ENCODE results near the gene C1orf146. TPM values are rescaled to one million over a fixed set of nuclear protein-coding genes. Genes with fewer than 3 reads are reported as not detected.

The C1orf146 gene
- total RNA-seq, 1 donor, result not detected

DNA sequence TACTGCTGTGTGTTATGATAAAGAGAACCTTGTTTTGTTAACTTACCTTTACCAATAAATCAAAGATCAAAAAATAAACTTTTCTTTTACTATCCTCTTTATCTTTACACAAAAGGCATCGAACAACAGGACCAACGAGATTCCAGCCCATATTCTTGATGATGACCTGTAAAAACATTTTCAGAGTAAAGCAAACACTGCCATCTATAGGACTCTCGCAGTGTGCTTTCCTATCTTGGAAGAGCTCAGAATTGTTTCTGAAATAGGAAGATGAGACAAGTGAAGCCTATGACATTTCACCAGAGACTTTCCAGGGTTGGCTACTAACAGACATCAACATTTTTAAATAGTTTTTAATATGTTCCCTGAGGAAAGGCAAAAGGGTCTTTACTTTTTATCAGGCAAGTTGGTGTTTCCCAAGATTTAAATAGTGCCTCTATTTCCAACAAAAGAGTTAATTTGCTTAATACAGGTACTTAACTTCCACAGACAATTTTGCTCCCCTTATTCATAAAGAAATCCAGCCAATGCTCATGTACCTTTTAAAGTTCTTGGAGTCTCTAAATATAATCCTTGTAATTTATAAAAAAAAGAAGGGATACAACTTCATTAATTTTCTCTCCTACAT, 73.8 kb downstream of the C1orf146 start:
- TF ChIP-seq, protein P1, sequence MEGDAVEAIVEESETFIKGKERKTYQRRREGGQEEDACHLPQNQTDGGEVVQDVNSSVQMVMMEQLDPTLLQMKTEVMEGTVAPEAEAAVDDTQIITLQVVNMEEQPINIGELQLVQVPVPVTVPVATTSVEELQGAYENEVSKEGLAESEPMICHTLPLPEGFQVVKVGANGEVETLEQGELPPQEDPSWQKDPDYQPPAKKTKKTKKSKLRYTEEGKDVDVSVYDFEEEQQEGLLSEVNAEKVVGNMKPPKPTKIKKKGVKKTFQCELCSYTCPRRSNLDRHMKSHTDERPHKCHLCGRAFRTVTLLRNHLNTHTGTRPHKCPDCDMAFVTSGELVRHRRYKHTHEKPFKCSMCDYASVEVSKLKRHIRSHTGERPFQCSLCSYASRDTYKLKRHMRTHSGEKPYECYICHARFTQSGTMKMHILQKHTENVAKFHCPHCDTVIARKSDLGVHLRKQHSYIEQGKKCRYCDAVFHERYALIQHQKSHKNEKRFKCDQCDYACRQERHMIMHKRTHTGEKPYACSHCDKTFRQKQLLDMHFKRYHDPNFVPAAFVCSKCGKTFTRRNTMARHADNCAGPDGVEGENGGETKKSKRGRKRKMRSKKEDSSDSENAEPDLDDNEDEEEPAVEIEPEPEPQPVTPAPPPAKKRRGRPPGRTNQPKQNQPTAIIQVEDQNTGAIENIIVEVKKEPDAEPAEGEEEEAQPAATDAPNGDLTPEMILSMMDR (IDR thresholded peaks at IDR 0.05; ENCODE audit: insufficient read depth, low read depth, low read length), result peak; percentile 82
- no peak overlapping the region for H3K4me3 ChIP-seq (ENCODE audit: low read depth, low read length)
- DNase-seq (ENCODE audit: low read depth), result peak; percentile 72

Other genes with a start within 250 kb of the C1orf146 start
- 0.43 and 1.9 TPM in 2 replicates for gene EPHX4, start 187.9 kb upstream of the C1orf146 start, total RNA-seq
- 0.32 and 0.43 TPM in 2 replicates for gene SETSIP, start 142.5 kb upstream of the C1orf146 start, total RNA-seq
- gene BTBD8, start 137.6 kb upstream of the C1orf146 start, total RNA-seq, result 2.3 and 4.3 TPM in 2 replicates
- 10.3 and 16.4 TPM in 2 replicates for gene GLMN, start 81.1 kb downstream of the C1orf146 start, total RNA-seq
- 5.5 and 9.9 TPM in 2 replicates for gene RPAP2, start 81.1 kb downstream of the C1orf146 start, total RNA-seq

Measured in fibroblast of villous mesenchyme (primary cell).